Lower leg skin (tissue), 3 donors: ENCODE data around the gene PLEKHM1.

Experiments used
- POLR2A ChIP-seq, 2 donors: fragments of 450-650 bp; IDR thresholded peaks; one replicate each; pipeline ENCODE4 v1.6.1; 2016 to 2017; ENCODE audit warnings: antibody characterized with exemption in 2 of 2, mild to moderate bottlenecking in 1 of 2, moderate library complexity in 1 of 2
- TF ChIP-seq, protein P1 (sequence below), 3 donors: fragments of 450-650 bp; IDR thresholded peaks; one replicate each; pipeline ENCODE4 v1.5.1; 2016; ENCODE audit warnings: antibody characterized with exemption in 3 of 3, mild to moderate bottlenecking in 3 of 3, moderate library complexity in 2 of 3

DNA sequence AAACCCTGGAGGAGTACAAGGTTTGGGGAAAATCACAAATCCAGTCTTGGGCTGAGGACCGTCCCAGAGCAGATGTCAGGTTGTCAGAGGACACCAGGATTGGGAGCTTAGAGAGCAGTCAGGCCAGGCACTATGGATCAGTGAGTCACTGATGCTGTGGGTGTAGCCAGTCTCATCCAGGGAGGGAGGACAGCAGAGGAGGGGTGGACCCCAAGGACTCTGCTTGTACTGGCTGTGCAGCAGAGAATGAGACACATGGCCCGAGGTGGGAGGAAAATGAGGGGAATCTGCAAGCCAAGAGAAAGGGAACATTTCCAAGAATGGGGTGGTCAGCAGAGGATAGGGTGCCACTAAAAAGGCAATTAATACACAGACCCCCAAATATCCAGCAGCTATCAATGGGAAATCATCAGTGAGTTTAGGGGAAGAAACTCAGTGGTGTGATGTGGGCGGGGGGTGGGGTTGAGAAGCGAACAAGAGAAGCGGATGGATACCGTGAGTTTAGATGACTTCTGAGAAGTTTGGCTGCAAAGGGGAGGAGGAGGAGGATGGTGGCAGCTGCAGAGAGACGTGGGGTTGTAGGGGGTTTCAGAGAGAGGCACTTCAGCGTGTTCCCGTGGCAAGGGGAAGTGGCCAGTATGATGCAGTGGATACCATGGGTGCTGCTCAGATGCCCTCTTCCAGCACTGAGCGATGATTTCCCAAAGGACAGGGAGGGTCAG lies 101.8 kb downstream of the PLEKHM1 start:
- TF ChIP-seq, protein P1, sequence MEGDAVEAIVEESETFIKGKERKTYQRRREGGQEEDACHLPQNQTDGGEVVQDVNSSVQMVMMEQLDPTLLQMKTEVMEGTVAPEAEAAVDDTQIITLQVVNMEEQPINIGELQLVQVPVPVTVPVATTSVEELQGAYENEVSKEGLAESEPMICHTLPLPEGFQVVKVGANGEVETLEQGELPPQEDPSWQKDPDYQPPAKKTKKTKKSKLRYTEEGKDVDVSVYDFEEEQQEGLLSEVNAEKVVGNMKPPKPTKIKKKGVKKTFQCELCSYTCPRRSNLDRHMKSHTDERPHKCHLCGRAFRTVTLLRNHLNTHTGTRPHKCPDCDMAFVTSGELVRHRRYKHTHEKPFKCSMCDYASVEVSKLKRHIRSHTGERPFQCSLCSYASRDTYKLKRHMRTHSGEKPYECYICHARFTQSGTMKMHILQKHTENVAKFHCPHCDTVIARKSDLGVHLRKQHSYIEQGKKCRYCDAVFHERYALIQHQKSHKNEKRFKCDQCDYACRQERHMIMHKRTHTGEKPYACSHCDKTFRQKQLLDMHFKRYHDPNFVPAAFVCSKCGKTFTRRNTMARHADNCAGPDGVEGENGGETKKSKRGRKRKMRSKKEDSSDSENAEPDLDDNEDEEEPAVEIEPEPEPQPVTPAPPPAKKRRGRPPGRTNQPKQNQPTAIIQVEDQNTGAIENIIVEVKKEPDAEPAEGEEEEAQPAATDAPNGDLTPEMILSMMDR (IDR thresholded peaks at IDR 0.05): no peak
- no peak for TF ChIP-seq POLR2A (IDR thresholded peaks at IDR 0.05)
